GM18526 (cell line): ENCODE results near the gene ALOX12.

ENCODE experiments used
- POLR2A ChIP-seq: IDR thresholded peaks from 3 replicates; pipeline ENCODE4 v1.6.1; 2011; ENCODE audit not compliant: insufficient read length; ENCODE audit errors: extremely low read depth

ALOX12 gene

DNA sequence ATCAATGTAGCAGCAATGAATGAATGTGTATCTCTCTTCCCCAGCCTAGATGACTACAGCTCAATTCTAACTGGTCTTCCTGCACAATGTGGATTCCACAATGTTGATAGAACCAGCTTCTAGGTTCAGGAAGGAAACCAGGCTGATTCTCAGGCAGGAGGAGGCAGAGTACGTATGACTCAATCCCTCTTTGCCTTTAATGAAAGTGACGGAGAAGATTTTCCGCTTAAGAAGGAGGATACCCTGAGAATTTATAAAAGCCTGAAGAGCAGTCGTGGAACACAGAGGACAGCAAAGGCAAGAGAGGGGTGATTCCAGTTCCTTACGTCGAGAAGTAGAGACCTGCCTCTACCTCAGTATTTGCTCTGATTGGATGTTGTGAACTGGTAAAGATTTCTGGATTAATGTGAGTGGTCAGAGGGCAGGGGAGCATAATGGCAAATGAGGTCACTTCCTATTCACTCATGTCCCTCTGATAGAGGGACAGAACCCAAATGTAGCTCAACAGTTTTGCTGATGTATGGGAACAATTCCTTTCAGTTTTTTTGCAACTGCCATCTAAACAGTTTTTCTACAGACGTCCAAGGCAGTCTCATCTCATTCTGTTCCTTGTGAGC is 63.1 kb downstream of the ALOX12 start:
- TF ChIP-seq POLR2A = no peak
